GM18867 (cell line): ENCODE data around the gene RAB26.
"Not testable (repeated sequence)": the region's sequence is repeated elsewhere in the genome, so short reads cannot be mapped to it uniquely, and the experiment has no call there.

Experiments
- ATAC-seq: cut with Tn5 transposase; IDR thresholded peaks from one replicate; pipeline ENCODE4 v1.9.1; 2021; ENCODE audit warnings: mild to moderate bottlenecking, moderate library complexity; ENCODE audit not compliant: unreplicated experiment

RAB26 gene

GRCh38 chr16:2195322-2196161 lies 47.1 kb downstream of the RAB26 start:
- ATAC-seq: no peak

- ATAC-seq: no peak
Measured at GRCh38 chr16:2196162-2196980, 47.9 kb downstream of the RAB26 start, which contains the start of gene CASKIN1. Gene CASKIN1, minus strand, starts transcription at chr16:2196605. Its CDS starts 173 bp downstream, at chr16:2196432.

- ATAC-seq: no peak
Measured at GRCh38 chr16:2196981-2197511, 48.6 kb downstream of the RAB26 start.

GRCh38 chr16:2197765-2198164 lies 49.3 kb downstream of the RAB26 start:
- ATAC-seq: no peak

- no peak for ATAC-seq
Measured at GRCh38 chr16:2198283-2198682, 49.9 kb downstream of the RAB26 start.

GRCh38 chr16:2199095-2199494 lies 50.7 kb downstream of the RAB26 start:
- no peak for ATAC-seq

- no peak for ATAC-seq
Measured at GRCh38 chr16:2199621-2200139, 51.3 kb downstream of the RAB26 start.

GRCh38 chr16:2200313-2200712 lies 51.9 kb downstream of the RAB26 start:
- ATAC-seq: no peak

GRCh38 chr16:2203119-2203688 lies 54.8 kb downstream of the RAB26 start:
- ATAC-seq: not testable (repeated sequence)
